ENCODE measurements around the gene PEX11B.

- no peak for TF ChIP-seq ZNF70 (CRISPR knock-in tag; IDR thresholded peaks at IDR 0.05)
- TF ChIP-seq SNAI2 (CRISPR knock-in tag; IDR thresholded peaks at IDR 0.05): no peak
- no peak for TF ChIP-seq PATZ1 (CRISPR knock-in tag; IDR thresholded peaks at IDR 0.05; ENCODE audit: borderline replicate concordance)
- TF ChIP-seq CREB5 (CRISPR knock-in tag; IDR thresholded peaks at IDR 0.05; ENCODE audit: low read depth): no peak
- no peak for TF ChIP-seq TSHZ2 (CRISPR knock-in tag; IDR thresholded peaks at IDR 0.05)
- no peak for TF ChIP-seq ZFP30 (CRISPR knock-in tag; IDR thresholded peaks at IDR 0.05)
- TF ChIP-seq ZFP3 (CRISPR knock-in tag; IDR thresholded peaks at IDR 0.05): no peak
- no peak for TF ChIP-seq CSRNP3 (CRISPR knock-in tag; IDR thresholded peaks at IDR 0.05)
- TF ChIP-seq ARNTL (CRISPR knock-in tag; IDR thresholded peaks at IDR 0.05; ENCODE audit: borderline replicate concordance, low read depth): no peak
- no peak for TF ChIP-seq ZC3H10 (CRISPR knock-in tag; IDR thresholded peaks at IDR 0.05)
- TF ChIP-seq ZNF565 (CRISPR knock-in tag; conservative IDR thresholded peaks at IDR 0.05; ENCODE audit: low read depth): no peak
- TF ChIP-seq PPARA (CRISPR knock-in tag; IDR thresholded peaks at IDR 0.05; ENCODE audit: borderline replicate concordance): no peak
- TF ChIP-seq ESRRG (CRISPR knock-in tag; IDR thresholded peaks at IDR 0.05): no peak
Measured at GRCh38 chr1:145935708-145936107, 17.2 kb upstream of the PEX11B start.

All from SK-N-SH treated with all-trans-retinoic acid at 6 μM for 48 hours (cell line).